ENCODE measurements around the gene MRGPRD.

GRCh38 chr11:69022260-69022659 lies 41.5 kb upstream of the MRGPRD start:
- TF ChIP-seq CTCF (IDR thresholded peaks at IDR 0.05; ENCODE audit: borderline replicate concordance, extremely low read depth, low read length, poor library complexity, severe bottlenecking) (no peak), EZH2 (IDR thresholded peaks at IDR 0.05; ENCODE audit: borderline replicate concordance, low read depth, low read length, severe bottlenecking) (no peak)
